ENCODE results near the gene CDH23. TPM values are rescaled to one million over a fixed set of nuclear protein-coding genes. Genes with fewer than 3 reads are reported as not detected.

Gene CDH23
- total and polyA plus RNA-seq, 10 of the 15 experiments (the other 5 are each of a cell fraction or from before 2014, with no cell fraction given), result 0.09 to 0.40 (median 0.15) TPM; not detected in 1

GRCh38 chr10:71659737-71660136 lies 263.0 kb downstream of the CDH23 start:
- Histone ChIP-seq H4K20me1 (ENCODE audit: control insufficient read depth, insufficient read depth) (no peaks in the 10 kb centered on the region), H3K27ac (ENCODE audit: control insufficient read depth, insufficient read depth) (no peak overlapping the region), H3K4me3 (no peak overlapping the region), H3K4me2 (ENCODE audit: control insufficient read depth, insufficient read depth) (no peak overlapping the region), H3K4me1 (ENCODE audit: control insufficient read depth, insufficient read depth, low read length) (no peaks in the 10 kb centered on the region), H3K79me2 (ENCODE audit: control insufficient read depth, insufficient read depth, low read length) (no peaks in the 10 kb centered on the region), H3K9ac (ENCODE audit: control insufficient read depth, insufficient read depth, low read length) (no peak overlapping the region), H2AFZ (ENCODE audit: control insufficient read depth, low read depth, low read length) (no peak overlapping the region), H3K9me3 (replicated peaks; ENCODE audit: control insufficient read depth, insufficient read depth, low read length) (no peaks in the 10 kb centered on the region), H3K36me3 (ENCODE audit: control insufficient read depth in 2 of 2, insufficient read depth in 2 of 2, low read length in 1 of 2) (no peaks in the 10 kb centered on the region), H3K27me3 (replicated peaks in 1 of 2; ENCODE audit: control insufficient read depth in 2 of 2, insufficient read depth in 2 of 2, low read length in 1 of 2) (no peaks in the 10 kb centered on the region; a peak in 2 of 4 replicates)
- no TSS peak for BruUV-seq (replicated peaks)
- ChIA-PET SMC1A (ENCODE audit: uncharacterized antibody, unreplicated experiment) (no interaction called here), CTCF (interaction anchor here (0.8 to 1.7 kb wide), 6 partner anchors 13 to 237 kb away, joined by 3 to 5 read pairs (median 4); no protein-coding TSS in a partner anchor), POLR2A (no interaction called here), RAD21 (ENCODE audit: unreplicated experiment) (no interaction called here)
- WGBS (ENCODE audit: insufficient coverage, insufficient replicate concordance, low lambda C conversion rate, missing lambda C conversion rate), result 67% methylated on average over 9 of the region's 10 CpGs
- intact Hi-C loops (cut with micrococcal nuclease; ENCODE audit: unreplicated experiment), result no loop called here
- no peak for FAIRE-seq
- in situ Hi-C loops (cut with MboI), result no loop called here
- ATAC-seq, result no peak
- DNase-seq (ENCODE audit: low read depth, low spot score), result no peak
- TF ChIP-seq IRF5 (IDR thresholded peaks at IDR 0.05; ENCODE audit: borderline replicate concordance) (no peak), ZNF207 (IDR thresholded peaks at IDR 0.05; ENCODE audit: borderline replicate concordance) (no peak), NFYB (IDR thresholded peaks at IDR 0.05; ENCODE audit: insufficient read depth, low read depth, low read length) (no peak), JUNB (IDR thresholded peaks at IDR 0.05) (no peak), E2F4 (IDR thresholded peaks at IDR 0.05; ENCODE audit: low read depth, low read length) (no peak), ATF2 (IDR thresholded peaks at IDR 0.05; ENCODE audit: low read length) (no peak), CBFB (IDR thresholded peaks at IDR 0.05; ENCODE audit: low read depth) (no peak), SPI1 (IDR thresholded peaks at IDR 0.05; ENCODE audit: borderline replicate concordance, insufficient read depth, low read depth, low read length) (no peak), SMAD1 (IDR thresholded peaks at IDR 0.05; ENCODE audit: low read depth, partially characterized antibody) (no peak), EGR1 (IDR thresholded peaks at IDR 0.05; ENCODE audit: borderline replicate concordance in 1 of 2, low read depth in 2 of 2, low read length in 2 of 2) (no peak), SIX5 (IDR thresholded peaks at IDR 0.05; ENCODE audit: low read depth, low read length, severe bottlenecking) (no peak), KDM1A (IDR thresholded peaks at IDR 0.05; ENCODE audit: borderline replicate concordance) (no peak), MLLT1 (IDR thresholded peaks at IDR 0.05) (no peak), ZNF687 (IDR thresholded peaks at IDR 0.05) (no peak), ZBED1 (IDR thresholded peaks at IDR 0.05; ENCODE audit: borderline replicate concordance) (no peak)

Data from GM12878 (cell line).